SU-DHL-6 (cell line): ENCODE measurements around the gene TRDMT1.

Experiments used
- EZH2phosphoT487 ChIP-seq: fragments of 200-600 bp; sonication (generic), shearing (Covaris generic); conservative IDR thresholded peaks from 2 replicates; pipeline ENCODE4 v1.6.1; 2018; ENCODE audit warnings: mild to moderate bottlenecking, antibody characterized with exemption, low read length, moderate library complexity, mixed read lengths
- TF ChIP-seq, protein P1 (sequence below): fragments of 200-600 bp; sonication (generic); IDR thresholded peaks from one replicate; pipeline ENCODE4 v1.5.1; 2017; ENCODE audit warnings: antibody characterized with exemption, mild to moderate bottlenecking, low read length, moderate library complexity; ENCODE audit not compliant: insufficient read depth, poor library complexity, severe bottlenecking

DNA sequence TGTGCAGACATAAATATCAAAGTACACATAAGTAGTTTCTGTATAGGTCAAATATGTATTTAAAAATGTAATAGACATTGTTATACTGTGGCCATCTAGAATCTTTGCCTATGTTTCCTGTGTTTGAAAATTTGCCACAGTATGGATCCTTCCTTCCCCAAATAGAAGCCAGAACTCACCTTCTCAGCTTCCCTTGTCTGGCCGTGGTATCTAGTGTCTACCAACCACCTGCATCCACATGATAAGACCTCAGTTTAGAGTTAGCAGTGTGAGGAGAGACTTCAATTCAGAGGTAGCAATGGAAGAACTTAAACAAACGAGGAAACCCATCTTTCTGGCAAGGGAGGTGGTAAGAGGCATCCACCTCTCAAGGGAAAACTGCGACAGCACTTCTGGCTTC lies 4.9 kb downstream of the TRDMT1 start:
- TF ChIP-seq, protein P1, sequence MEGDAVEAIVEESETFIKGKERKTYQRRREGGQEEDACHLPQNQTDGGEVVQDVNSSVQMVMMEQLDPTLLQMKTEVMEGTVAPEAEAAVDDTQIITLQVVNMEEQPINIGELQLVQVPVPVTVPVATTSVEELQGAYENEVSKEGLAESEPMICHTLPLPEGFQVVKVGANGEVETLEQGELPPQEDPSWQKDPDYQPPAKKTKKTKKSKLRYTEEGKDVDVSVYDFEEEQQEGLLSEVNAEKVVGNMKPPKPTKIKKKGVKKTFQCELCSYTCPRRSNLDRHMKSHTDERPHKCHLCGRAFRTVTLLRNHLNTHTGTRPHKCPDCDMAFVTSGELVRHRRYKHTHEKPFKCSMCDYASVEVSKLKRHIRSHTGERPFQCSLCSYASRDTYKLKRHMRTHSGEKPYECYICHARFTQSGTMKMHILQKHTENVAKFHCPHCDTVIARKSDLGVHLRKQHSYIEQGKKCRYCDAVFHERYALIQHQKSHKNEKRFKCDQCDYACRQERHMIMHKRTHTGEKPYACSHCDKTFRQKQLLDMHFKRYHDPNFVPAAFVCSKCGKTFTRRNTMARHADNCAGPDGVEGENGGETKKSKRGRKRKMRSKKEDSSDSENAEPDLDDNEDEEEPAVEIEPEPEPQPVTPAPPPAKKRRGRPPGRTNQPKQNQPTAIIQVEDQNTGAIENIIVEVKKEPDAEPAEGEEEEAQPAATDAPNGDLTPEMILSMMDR = no peak
- no peak for TF ChIP-seq EZH2phosphoT487
